Adrenal gland (tissue), 5 donors: ENCODE results near the gene MFN2.

Experiments used
- CTCF ChIP-seq, 6 experiments: fragments of 450-650 bp in 4 of 6; fragments of 200-600 bp in 2 of 6; sonication (generic) in 1 of 6; IDR thresholded peaks; 1 replicate in 5 of 6; 2 replicates in 1 of 6; pipeline versions ENCODE4 v1.5.1 to v1.8.0; 2016 to 2021; ENCODE audit warnings: antibody characterized with exemption in 6 of 6, mild to moderate bottlenecking in 2 of 6, moderate library complexity in 1 of 6
- POLR2A ChIP-seq, 2 donors: fragments of 450-650 bp; IDR thresholded peaks; one replicate each; pipeline ENCODE4 v1.6.1; 2017; ENCODE audit warnings: antibody characterized with exemption in 2 of 2, mild to moderate bottlenecking in 2 of 2, moderate library complexity in 1 of 2
- donor health status: DM: no; HTN: no; CAD: no.

DNA sequence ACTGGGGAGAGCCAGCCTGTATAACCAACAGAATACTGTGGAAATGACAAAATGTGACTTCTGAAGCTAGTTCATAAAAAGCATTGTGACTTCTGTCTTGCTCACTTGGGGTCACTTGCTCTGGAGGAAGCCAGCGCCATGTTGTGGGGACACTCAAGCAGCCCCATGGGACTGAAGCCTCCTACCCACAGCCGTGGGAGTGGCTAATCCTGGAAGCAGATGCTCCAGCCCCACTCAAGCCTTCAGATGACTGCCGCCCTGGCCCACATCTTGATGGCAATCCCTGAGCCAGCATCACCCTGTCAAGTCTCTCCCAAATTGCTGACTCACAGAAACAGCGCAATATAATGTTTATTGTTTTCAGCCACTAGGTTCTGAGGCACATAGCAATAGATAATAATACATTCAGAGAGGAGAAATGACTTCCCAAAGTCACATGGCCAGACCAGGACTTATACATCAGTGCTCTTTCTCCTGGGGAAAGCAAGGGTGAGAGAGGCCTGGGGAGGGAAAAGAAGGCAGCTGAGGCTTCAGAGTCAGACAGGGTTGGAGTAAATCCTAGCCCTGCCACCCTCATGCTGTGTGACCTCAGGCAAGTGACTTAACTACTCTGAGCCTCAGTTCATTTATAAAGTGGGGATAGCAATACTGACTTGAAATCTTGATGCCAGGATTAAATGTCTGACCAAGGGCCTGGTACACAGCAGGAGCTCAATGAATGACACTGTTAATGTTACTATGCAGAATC, 77.9 kb downstream of the MFN2 start:
- TF ChIP-seq CTCF (IDR thresholded peaks at IDR 0.05) = no peak
- no peak for TF ChIP-seq POLR2A (IDR thresholded peaks at IDR 0.05)
